Measurements from ENCODE around the gene SIGLEC7. TPM values are rescaled to one million over a fixed set of nuclear protein-coding genes. Genes with fewer than 3 reads are reported as not detected.

Gene SIGLEC7
- total and polyA plus RNA-seq, 10 of the 15 experiments (the other 5 are each of a cell fraction or from before 2014, with no cell fraction given) = 0.15 TPM; not detected in 9

DNA sequence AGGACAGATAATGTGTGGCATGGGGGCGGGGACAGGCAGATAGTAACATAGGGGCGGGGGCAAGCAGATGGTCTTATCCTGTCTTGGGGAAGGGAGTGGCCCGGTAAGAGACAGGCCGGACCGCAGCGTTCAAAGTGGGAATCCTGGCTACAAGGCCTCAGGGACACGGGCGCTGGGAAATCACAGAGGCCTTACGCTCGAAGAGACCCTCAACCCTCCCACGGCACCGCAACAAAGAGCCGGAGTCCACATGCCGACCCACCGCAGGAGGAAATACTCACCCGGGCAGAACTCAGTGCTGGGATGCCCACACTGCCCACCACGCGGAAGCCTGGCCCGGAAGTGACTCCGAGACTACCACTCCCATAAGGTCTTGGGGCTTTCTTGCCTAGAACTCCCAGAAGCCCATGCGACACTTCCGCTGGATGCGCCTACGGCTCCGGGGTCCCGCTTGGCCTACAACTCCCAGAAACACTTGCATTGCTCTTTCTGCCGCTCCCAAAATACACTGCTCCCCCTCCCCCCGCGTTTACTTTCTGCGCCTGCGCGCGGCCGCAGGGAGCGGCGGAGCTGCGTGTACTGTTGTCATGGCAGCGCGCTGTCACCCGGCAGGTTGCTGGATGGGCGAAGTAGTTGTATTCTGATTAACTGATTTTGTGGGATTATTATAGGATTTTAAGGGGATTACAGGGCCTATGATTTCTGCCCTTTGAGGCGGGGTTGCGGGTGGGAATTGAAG lies 33.9 kb upstream of the SIGLEC7 start, which contains the start of gene CTU1 (continued):
- TF ChIP-seq, protein P1, sequence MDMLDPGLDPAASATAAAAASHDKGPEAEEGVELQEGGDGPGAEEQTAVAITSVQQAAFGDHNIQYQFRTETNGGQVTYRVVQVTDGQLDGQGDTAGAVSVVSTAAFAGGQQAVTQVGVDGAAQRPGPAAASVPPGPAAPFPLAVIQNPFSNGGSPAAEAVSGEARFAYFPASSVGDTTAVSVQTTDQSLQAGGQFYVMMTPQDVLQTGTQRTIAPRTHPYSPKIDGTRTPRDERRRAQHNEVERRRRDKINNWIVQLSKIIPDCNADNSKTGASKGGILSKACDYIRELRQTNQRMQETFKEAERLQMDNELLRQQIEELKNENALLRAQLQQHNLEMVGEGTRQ (IDR thresholded peaks at IDR 0.05; ENCODE audit: borderline replicate concordance, low read depth, low read length) = no peak
- peak; percentile 14; the same call in 1 of the 2 replicates for TF ChIP-seq SREBF2 (IDR thresholded peaks at IDR 0.05; ENCODE audit: low read length)
- 0 out of 4 replicates have a peak, but pooled peaks of 1 of the 2 experiments have one; percentile 6 for TF ChIP-seq CEBPB (IDR thresholded peaks at IDR 0.05; ENCODE audit: borderline replicate concordance in 1 of 2, low read depth in 2 of 2, low read length in 2 of 2)
- no peak for TF ChIP-seq ZNF274 (IDR thresholded peaks at IDR 0.05; ENCODE audit: insufficient read depth, insufficient read length)
- TF ChIP-seq SREBF1 (IDR thresholded peaks at IDR 0.05; ENCODE audit: low read length) = peak; percentile 77
- TF ChIP-seq NFIC (IDR thresholded peaks at IDR 0.05; ENCODE audit: low read depth, low read length) = no peak
- TF ChIP-seq SIX5 (IDR thresholded peaks at IDR 0.05; ENCODE audit: low read depth, low read length, severe bottlenecking) = peak; percentile 97
- TF ChIP-seq PBX3 (IDR thresholded peaks at IDR 0.05; ENCODE audit: insufficient replicate concordance, low read depth, low read length) = no peak
- no peak for TF ChIP-seq ZNF592 (IDR thresholded peaks at IDR 0.05)
- no peak for TF ChIP-seq CEBPZ (IDR thresholded peaks at IDR 0.05; ENCODE audit: low read depth, low read length)
- TF ChIP-seq, protein P2, sequence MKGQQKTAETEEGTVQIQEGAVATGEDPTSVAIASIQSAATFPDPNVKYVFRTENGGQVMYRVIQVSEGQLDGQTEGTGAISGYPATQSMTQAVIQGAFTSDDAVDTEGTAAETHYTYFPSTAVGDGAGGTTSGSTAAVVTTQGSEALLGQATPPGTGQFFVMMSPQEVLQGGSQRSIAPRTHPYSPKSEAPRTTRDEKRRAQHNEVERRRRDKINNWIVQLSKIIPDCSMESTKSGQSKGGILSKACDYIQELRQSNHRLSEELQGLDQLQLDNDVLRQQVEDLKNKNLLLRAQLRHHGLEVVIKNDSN (IDR thresholded peaks at IDR 0.05; ENCODE audit: borderline replicate concordance, extremely low read length, insufficient read depth, low read depth, low read length) = no peak
- no peak for TF ChIP-seq ETV6 (conservative IDR thresholded peaks at IDR 0.05 in 1 of 2, IDR thresholded peaks at IDR 0.05 in 1 of 2; ENCODE audit: borderline replicate concordance in 1 of 2, low read depth in 1 of 2)
- no peak for TF ChIP-seq BACH1 (IDR thresholded peaks at IDR 0.05; ENCODE audit: borderline replicate concordance)
- TF ChIP-seq TCF3 (IDR thresholded peaks at IDR 0.05; ENCODE audit: borderline replicate concordance, insufficient read depth, low read depth, low read length) = no peak
- TF ChIP-seq STAT1 (conservative IDR thresholded peaks at IDR 0.05) = peak; percentile 81; the same call in 1 of the 2 replicates
- TF ChIP-seq KDM1A (IDR thresholded peaks at IDR 0.05; ENCODE audit: borderline replicate concordance) = no peak
- peak; percentile 99 for TF ChIP-seq HCFC1 (IDR thresholded peaks at IDR 0.05; ENCODE audit: low read length)
- no peak; the same call in 1 of the 2 replicates for TF ChIP-seq JUNB (IDR thresholded peaks at IDR 0.05)

Data from GM12878 (cell line).